ENCODE results near the gene MGST3.
"Not testable (repeated sequence)": the region's sequence is repeated elsewhere in the genome, so short reads cannot be mapped to it uniquely, and the experiment has no call there.

GRCh38 chr1:165701922-165702321, 70.9 kb downstream of the MGST3 start:
- TF ChIP-seq CTCF (IDR thresholded peaks at IDR 0.05; ENCODE audit: borderline replicate concordance, extremely low read depth, low read length, poor library complexity, severe bottlenecking); EZH2 (IDR thresholded peaks at IDR 0.05; ENCODE audit: borderline replicate concordance, low read depth, low read length, severe bottlenecking): not testable (repeated sequence)

Measured in DND-41 (cell line).